HG02588 (cell line): ENCODE measurements around the gene SCARB1.

Source experiments
- ATAC-seq: cut with Tn5 transposase; IDR thresholded peaks from one replicate; pipeline ENCODE4 v1.9.1; 2021; ENCODE audit warnings: mild to moderate bottlenecking, moderate library complexity; ENCODE audit not compliant: unreplicated experiment

The SCARB1 gene

GRCh38 chr12:124865728-124866127 lies 2.1 kb upstream of the SCARB1 start:
- no peak for ATAC-seq

GRCh38 chr12:124864326-124864752 lies 675 bp upstream of the SCARB1 start:
- no peak for ATAC-seq

- ATAC-seq: peak; percentile 17
Measured at GRCh38 chr12:124862768-124863415, 772 bp downstream of the SCARB1 start.

GRCh38 chr12:124861898-124862676 lies 1.6 kb downstream of the SCARB1 start:
- ATAC-seq: no peak

GRCh38 chr12:124861492-124861891 lies 2.2 kb downstream of the SCARB1 start:
- no peak for ATAC-seq

DNA sequence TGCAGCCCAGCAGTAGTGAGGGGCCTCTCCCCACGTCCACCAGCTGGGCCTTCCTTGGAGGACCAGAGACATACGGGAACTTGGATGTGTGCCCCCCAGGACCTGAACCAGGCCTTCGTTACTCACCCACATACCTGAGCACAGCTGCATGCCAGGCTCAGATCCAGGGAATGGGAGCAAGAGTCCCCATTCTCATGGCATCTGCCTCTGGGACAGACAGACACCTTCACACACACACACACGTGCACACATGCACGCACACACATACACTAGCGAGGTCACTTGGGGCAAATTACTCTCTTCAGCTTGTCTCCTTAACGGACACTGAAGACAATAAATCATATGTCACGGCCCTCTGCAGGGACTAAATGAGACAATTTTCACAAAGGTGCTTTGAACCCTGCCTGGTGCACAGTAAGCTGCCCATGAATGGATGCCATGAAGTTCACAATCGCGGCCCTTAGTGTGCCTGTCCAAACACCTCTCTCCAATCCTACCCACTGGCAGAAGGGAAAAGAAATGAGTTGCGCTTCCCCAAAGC lies 5.7 kb downstream of the SCARB1 start:
- no peak for ATAC-seq

GRCh38 chr12:124856842-124857178 lies 6.9 kb downstream of the SCARB1 start:
- ATAC-seq: no peak

GRCh38 chr12:124856132-124856841 lies 7.4 kb downstream of the SCARB1 start:
- no peak for ATAC-seq

DNA sequence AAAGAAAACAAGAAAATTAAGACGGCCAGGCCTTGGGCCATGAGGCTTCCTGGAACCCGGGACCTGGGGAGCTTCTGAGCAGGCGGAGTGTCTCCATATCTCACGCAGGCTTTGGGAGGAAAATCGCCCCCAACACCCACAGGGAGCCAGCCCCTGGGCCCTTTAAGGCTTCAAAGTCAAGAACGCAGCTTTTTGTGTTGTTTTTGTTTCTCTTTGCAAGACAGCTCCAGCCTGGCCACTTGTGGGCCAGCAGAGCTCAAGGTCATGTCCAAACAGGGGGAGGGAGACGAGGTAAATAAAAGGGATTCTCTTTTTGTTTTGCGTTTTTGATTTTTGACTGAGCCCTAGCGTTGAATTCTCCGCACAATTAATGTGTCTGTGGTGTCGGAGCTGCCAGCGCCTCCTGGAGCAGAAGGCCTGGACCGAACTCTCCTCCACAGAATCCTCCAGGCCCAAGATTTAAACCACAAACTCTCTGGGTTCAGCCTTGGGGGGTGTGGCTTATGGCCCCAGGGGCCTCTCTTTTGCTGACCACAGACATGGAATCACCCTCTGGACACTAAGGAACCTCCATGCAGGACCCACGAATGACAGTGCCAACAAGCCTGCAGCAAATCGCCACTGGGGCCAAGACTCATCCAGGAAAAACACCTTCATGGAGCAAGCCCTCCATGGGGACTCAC lies 8.2 kb downstream of the SCARB1 start:
- no peak for ATAC-seq

DNA sequence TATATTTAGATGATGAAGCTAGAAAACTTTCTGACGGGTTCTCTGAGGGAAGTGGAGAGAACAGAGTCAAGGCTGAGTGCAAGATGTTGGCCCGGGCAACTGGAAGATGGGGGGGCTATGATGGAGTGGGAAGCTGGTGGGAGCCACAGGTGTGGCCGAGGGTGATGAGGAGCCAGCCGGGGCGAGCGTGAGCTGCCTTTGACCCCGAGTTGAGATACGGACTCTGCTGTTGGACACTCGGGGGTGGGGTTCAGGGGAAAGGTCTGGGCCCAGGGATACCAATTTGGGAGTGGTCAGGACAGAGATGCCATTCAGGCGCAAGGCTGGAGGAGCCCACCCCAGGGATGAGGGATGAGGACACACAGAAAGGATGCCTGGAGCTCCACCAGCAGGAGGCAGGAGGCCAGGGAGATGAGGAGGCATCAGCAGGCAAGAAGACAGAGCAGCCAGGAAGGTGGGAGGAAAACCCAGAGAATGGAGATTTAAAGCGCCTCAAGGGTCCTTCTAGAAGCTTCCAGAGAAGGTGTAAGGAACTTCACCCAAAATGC lies 9.0 kb downstream of the SCARB1 start:
- no peak for ATAC-seq

GRCh38 chr12:124853781-124854636 lies 9.7 kb downstream of the SCARB1 start:
- no peak for ATAC-seq

DNA sequence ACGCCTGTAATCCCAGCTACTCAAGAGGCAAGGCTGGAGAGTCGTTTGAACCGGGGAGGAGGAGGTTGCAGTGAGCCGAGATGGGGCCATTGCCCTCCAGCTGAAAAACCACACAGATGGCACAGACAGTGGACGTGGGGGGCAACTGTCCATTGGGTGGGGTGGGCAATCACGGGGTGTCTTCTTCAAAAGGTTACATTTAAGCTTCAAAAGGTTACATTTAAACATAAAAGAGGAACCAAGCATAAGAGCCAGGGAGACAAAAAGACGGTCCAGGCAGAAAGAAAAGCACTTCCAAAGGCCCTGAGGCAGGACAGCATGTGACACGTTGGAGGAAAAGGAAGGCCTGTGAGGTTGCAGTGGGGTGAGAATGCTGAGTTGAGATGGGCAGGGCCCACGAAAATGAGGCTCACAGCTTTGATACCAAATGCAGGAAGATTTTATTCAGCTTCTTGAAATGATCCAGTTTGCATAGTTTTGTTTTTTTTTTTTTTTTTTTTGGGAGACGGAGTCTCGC lies 10.7 kb downstream of the SCARB1 start:
- no peak for ATAC-seq

- ATAC-seq: no peak
Measured at GRCh38 chr12:124852329-124852831, 11.3 kb downstream of the SCARB1 start.

GRCh38 chr12:124851342-124851741 lies 12.3 kb downstream of the SCARB1 start:
- no peak for ATAC-seq

GRCh38 chr12:124849382-124849781 lies 14.3 kb downstream of the SCARB1 start:
- ATAC-seq: no peak

DNA sequence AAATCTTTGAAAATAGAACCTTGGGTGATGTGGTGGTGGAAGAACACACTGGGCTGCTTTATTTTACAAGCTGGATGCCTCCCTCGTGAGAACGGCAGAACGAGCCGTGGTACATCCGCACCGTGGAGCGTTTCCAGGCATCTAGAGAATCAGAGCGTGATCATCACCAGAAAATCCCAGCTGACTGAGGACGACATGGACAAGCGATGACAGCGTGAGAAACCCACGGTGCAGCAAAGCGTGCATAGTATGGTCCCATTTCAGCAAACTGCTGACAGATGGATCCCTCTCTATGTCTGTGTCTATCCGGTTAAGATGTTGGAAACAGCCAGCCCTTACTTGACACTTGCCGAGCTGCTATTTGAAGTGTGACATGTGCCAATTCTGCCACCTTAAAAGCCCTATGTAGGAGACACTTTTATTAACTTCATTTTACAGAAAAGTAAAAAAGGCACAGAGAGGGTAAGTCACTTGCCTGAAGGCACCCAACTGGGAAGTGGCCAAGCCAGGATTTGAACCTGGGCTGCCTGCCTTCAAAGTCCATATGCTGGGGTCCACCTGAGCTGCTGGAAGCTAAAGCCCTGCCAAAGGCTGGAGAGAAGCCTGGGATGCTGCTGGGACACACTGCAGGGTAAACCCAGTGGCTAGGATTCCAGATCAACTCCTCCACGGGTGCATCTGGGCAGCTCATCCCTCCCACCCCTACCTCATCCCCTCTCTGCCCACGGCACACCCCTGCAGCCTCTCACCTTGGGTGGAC lies 14.9 kb downstream of the SCARB1 start:
- ATAC-seq: no peak

- no peak for ATAC-seq
Measured at GRCh38 chr12:124847113-124848074, 16.3 kb downstream of the SCARB1 start.
